Nephron progenitor cell (in vitro differentiated cells): ENCODE measurements around the gene MMP14.

Experiments used
- DNase-seq: peaks from one replicate; pipeline ENCODE4 v3.0.0; 2021
- H3K27ac Mint-ChIP-seq: 2 replicates; pipeline ENCODE4 v1.8.0; 2021; ENCODE audit warnings: mild to moderate bottlenecking, moderate library complexity, mixed read lengths
- H3K27me3 Mint-ChIP-seq: 2 replicates; pipeline ENCODE4 v1.8.0; 2021; ENCODE audit warnings: mild to moderate bottlenecking, low read depth, mixed read lengths; ENCODE audit not compliant: poor library complexity
- H3K36me3 Mint-ChIP-seq: 2 replicates; pipeline ENCODE4 v1.8.0; 2021; ENCODE audit warnings: low read depth, mixed read lengths
- H3K4me1 Mint-ChIP-seq: 2 replicates; pipeline ENCODE4 v1.8.0; 2021; ENCODE audit warnings: mixed read lengths
- H3K4me3 Mint-ChIP-seq: 2 replicates; pipeline ENCODE4 v1.8.0; 2021; ENCODE audit warnings: mild to moderate bottlenecking, moderate library complexity, mixed read lengths
- H3K9me3 Mint-ChIP-seq: 2 replicates; pipeline ENCODE4 v1.8.0; 2021; ENCODE audit warnings: mild to moderate bottlenecking, moderate library complexity, mixed read lengths
- TF ChIP-seq, protein P1 (sequence below): fragments of 200-600 bp; sonication (generic); IDR thresholded peaks from 2 replicates; pipeline ENCODE4 v1.5.0; 2021; ENCODE audit warnings: antibody characterized with exemption

The MMP14 gene

DNA sequence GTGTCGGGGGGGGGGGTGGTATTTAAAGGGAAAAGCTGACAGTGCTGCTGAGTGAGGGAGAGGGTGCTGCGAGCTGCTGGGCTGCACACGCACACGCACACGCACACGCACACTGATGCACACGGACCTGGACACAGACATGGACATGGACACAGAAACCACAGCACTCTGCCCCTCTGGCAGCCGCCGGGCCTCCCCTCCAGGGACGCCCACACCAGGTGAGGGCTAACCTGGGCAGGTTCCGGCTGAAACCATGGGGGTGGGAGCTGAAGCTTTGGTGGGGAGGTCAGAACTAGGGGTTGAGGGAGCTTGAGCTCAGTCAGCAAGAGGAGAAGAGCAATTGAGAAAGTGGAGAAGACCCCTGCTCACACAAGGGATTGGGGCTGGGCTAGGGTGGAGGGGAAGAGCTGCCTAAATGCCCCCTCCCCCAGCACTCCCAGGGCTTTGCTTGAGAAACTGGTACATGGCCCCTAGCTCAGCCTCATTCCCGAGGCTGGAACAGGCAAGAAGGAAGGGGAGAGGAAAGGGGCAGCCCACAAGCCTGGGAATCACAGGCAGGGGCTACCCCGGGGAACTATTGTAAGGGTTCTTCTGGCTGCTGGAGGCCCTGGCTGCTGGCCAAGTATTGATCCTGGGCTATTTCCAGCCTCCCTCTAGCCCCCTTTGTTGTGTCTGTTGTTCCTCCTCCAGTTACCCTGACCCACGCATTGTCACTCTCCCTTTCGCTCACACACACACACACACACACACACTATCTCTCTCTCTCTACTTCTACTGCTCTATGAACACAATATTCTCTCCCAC lies 47.0 kb downstream of the MMP14 start, which contains the start of gene REM2:
Gene REM2, plus strand, starts transcription at position 50 of the 804 bp plus-strand sequence. Its CDS starts 66 bp downstream, at position 116.
- H3K27ac Mint-ChIP-seq = peak within 1 kb of the TSS; percentile 99
- H3K36me3 Mint-ChIP-seq = peaks cover 3% of the 10 kb centered on the region
- peaks cover 4% of the 10 kb centered on the region for H3K27me3 Mint-ChIP-seq
- peaks cover 72% of the 10 kb centered on the region for H3K4me1 Mint-ChIP-seq
- H3K4me3 Mint-ChIP-seq = peak within 1 kb of the TSS; percentile 94
- no peaks in the 10 kb centered on the region for H3K9me3 Mint-ChIP-seq
- DNase-seq = peak; percentile 20
- TF ChIP-seq, protein P1, sequence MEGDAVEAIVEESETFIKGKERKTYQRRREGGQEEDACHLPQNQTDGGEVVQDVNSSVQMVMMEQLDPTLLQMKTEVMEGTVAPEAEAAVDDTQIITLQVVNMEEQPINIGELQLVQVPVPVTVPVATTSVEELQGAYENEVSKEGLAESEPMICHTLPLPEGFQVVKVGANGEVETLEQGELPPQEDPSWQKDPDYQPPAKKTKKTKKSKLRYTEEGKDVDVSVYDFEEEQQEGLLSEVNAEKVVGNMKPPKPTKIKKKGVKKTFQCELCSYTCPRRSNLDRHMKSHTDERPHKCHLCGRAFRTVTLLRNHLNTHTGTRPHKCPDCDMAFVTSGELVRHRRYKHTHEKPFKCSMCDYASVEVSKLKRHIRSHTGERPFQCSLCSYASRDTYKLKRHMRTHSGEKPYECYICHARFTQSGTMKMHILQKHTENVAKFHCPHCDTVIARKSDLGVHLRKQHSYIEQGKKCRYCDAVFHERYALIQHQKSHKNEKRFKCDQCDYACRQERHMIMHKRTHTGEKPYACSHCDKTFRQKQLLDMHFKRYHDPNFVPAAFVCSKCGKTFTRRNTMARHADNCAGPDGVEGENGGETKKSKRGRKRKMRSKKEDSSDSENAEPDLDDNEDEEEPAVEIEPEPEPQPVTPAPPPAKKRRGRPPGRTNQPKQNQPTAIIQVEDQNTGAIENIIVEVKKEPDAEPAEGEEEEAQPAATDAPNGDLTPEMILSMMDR = no peak

DNA sequence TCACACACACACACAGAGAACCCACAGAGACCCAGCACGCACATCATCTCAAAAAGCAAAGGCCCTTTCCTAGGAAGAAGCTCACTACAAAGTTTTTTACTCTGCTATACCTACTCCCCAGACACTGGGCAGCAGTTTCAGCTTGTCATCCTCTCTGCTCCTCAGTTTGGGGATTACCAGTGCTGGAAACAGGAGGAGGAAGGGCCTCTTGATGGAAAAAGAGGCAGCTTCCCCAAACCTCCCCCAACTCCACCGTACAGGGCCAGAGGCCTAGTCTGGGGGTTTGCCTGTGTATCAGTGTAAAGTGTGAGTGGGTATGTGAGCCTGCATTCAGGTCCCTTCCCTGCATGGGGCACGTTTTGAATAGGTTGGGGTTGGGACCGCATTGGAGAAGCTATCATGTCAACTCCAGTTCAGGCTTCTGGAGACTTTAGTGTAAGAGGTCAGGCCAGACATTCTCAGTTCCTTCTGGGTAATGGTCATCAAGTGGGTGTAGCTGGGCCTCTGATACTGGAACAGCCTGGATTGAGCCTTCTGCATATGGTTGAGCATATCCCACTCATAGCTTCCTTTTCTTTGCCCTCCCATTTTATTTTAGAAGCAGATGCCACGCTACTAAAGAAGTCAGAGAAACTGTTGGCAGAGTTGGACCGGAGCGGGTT lies 47.8 kb downstream of the MMP14 start:
- DNase-seq = no peak

DNA sequence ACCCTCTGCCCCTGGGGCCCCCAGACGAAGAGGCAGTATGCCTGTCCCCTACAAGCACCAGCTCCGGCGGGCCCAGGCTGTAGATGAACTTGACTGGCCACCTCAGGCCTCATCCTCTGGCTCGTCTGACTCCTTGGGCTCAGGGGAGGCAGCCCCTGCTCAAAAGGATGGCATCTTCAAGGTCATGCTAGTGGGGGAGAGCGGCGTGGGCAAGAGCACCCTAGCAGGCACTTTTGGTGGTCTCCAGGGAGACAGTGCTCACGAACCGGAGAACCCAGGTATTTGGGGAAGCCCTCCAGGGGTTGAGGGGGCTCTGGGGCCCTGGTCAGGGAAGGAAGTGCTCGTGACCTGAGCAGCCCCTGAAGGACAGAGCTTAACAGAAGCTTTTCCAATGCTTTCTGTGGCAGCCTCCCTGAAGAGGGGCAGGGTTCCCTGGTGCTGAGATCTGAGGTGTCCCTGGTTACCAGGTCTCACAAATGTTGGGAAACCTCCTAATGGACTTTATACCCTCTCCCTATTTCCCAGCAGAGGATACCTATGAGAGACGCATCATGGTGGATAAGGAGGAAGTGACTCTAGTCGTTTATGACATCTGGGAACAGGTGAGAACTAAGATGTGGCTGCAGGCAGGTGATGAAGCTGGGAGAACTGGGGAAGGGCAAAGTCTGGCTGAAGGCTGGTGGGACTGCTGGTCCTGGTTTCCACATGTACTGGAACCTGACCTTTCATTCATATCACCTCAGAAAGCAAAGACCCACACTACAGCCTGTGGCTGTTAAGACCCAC lies 48.5 kb downstream of the MMP14 start:
- H3K4me3 Mint-ChIP-seq = peak overlapping the region; percentile 94
- H3K9me3 Mint-ChIP-seq = no peaks in the 10 kb centered on the region
- no peaks in the 10 kb centered on the region for H3K36me3 Mint-ChIP-seq
- H3K27me3 Mint-ChIP-seq = peaks cover 4% of the 10 kb centered on the region
- peaks cover 68% of the 10 kb centered on the region for H3K4me1 Mint-ChIP-seq
- TF ChIP-seq, protein P1 = no peak
- peak overlapping the region; percentile 91 for H3K27ac Mint-ChIP-seq
- DNase-seq = no peak

More for the DNA sequence above, 47.8 kb downstream of the MMP14 start:
- Mint-ChIP-seq H3K27ac (peak overlapping the region; percentile 91), H3K9me3 (no peaks in the 10 kb centered on the region), H3K4me1 (peaks cover 68% of the 10 kb centered on the region), H3K4me3 (peak overlapping the region; percentile 94), H3K36me3 (no peaks in the 10 kb centered on the region), H3K27me3 (peaks cover 4% of the 10 kb centered on the region)
- TF ChIP-seq, protein P1 = no peak

DNA sequence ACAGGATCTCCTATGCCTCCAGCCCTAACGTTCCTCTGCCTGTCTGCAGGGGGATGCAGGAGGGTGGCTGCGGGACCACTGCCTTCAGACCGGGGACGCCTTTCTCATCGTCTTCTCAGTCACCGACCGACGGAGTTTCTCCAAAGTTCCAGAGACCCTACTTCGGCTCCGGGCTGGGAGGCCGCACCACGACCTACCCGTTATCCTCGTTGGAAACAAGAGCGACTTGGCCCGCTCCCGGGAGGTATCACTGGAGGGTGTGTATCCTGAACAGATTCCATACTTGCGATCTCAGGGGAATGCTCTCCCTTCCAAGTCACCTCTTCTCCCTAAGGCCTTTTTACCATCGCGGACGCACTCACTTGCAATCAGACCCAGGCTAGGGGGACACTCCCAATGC lies 49.6 kb downstream of the MMP14 start:
- peaks cover 4% of the 10 kb centered on the region for H3K27me3 Mint-ChIP-seq
- H3K27ac Mint-ChIP-seq = peak overlapping the region; percentile 92
- peak overlapping the region; percentile 94 for H3K4me3 Mint-ChIP-seq
- TF ChIP-seq, protein P1 = no peak
- H3K9me3 Mint-ChIP-seq = no peaks in the 10 kb centered on the region
- peaks cover 73% of the 10 kb centered on the region for H3K4me1 Mint-ChIP-seq
- no peaks in the 10 kb centered on the region for H3K36me3 Mint-ChIP-seq
- no peak for DNase-seq

DNA sequence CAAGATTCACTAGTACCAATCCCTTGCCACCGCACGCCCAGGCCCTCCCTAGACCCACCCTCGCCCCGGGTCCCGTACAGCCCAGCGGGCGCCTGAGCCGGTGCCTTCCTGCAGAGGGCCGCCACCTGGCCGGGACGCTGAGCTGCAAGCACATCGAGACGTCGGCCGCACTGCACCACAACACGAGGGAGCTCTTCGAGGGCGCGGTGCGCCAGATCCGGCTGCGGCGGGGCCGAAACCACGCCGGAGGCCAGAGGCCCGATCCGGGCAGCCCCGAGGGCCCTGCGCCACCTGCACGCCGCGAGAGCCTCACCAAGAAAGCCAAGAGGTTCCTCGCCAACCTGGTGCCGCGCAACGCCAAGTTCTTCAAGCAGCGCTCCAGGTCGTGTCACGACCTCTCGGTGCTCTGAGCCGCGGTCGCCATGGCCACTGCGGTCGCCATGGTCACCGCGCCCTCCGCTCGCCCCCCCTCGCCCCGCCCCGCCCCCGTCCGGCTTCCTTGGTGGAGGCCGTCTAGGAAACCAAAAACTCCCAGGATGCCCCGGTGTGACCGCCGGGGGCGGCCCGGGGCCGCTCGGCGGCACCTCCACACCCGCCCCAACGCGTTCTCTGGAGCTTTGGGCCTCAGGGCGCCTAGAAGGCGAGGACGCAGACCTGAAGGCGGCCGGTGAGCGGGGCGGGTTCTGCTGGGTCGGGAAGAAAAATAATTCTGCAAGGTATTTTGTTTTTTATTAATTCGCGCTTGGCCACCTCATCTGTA lies 50.3 kb downstream of the MMP14 start:
- Mint-ChIP-seq H3K4me3 (peak overlapping the region; percentile 94), H3K9me3 (no peaks in the 10 kb centered on the region), H3K4me1 (peaks cover 68% of the 10 kb centered on the region), H3K27ac (peak overlapping the region; percentile 99), H3K27me3 (peaks cover 4% of the 10 kb centered on the region), H3K36me3 (no peaks in the 10 kb centered on the region)
- peak; percentile 85 for DNase-seq
- TF ChIP-seq, protein P1 = no peak
